GM23338 (cell line): ENCODE measurements around the gene SLC4A9. TPM values are rescaled to one million over a fixed set of nuclear protein-coding genes. Genes with fewer than 3 reads are reported as not detected.

ENCODE experiments used
- ATAC-seq: fragments of 200-7000 bp; cut with Tn5 transposase; 3 replicates; pipeline ENCODE4 v1.9.1; 2020
- DNase-seq: peaks from one replicate; pipeline ENCODE4 v3.0.0-alpha.2; 2015; ENCODE audit warnings: low spot score
- H2AFZ ChIP-seq: fragments of 200-600 bp; sonication (generic); 2 replicates; pipeline ENCODE4 v1.8.0; 2016; ENCODE audit warnings: antibody characterized with exemption, mild to moderate bottlenecking, moderate library complexity
- H3F3A ChIP-seq: fragments of 200-600 bp; sonication (generic); replicated peaks from 2 replicates; pipeline ENCODE4 v1.8.0; 2017; ENCODE audit warnings: antibody characterized with exemption, mixed run types, low read depth
- H3K27ac ChIP-seq: fragments of 200-600 bp; sonication (generic); 2 replicates; pipeline ENCODE4 v1.6.1; 2016; ENCODE audit warnings: low read depth
- H3K27me3 ChIP-seq: fragments of 200-600 bp; sonication (generic); 2 replicates; pipeline ENCODE4 v1.8.0; 2016; ENCODE audit warnings: mild to moderate bottlenecking, mixed run types, moderate library complexity; ENCODE audit not compliant: insufficient read depth
- H3K36me3 ChIP-seq: fragments of 200-600 bp; sonication (generic); 2 replicates; pipeline ENCODE4 v1.8.0; 2016; ENCODE audit warnings: mild to moderate bottlenecking; ENCODE audit not compliant: insufficient read depth
- H3K4me1 ChIP-seq: fragments of 200-600 bp; sonication (generic); 2 replicates; pipeline ENCODE4 v1.8.0; 2016; ENCODE audit warnings: mild to moderate bottlenecking, moderate library complexity; ENCODE audit not compliant: insufficient read depth
- H3K4me2 ChIP-seq: fragments of 200-600 bp; sonication (generic); 2 replicates; pipeline ENCODE4 v1.7.1; 2017; ENCODE audit warnings: mixed run types
- H3K4me3 ChIP-seq: fragments of 200-600 bp; sonication (generic); 2 replicates; pipeline ENCODE4 v1.6.1; 2016; ENCODE audit warnings: mixed run types
- H3K79me2 ChIP-seq: fragments of 200-600 bp; sonication (generic); replicated peaks from 2 replicates; pipeline ENCODE4 v1.8.0; 2017; ENCODE audit warnings: mild to moderate bottlenecking; ENCODE audit not compliant: insufficient read depth
- H3K9me2 ChIP-seq: fragments of 200-600 bp; sonication (generic); 2 replicates; pipeline ENCODE4 v1.8.0; 2017; ENCODE audit not compliant: insufficient read depth
- H4K20me1 ChIP-seq: fragments of 200-600 bp; sonication (generic); replicated peaks from 2 replicates; pipeline ENCODE4 v1.8.0; 2017; ENCODE audit warnings: mild to moderate bottlenecking; ENCODE audit not compliant: insufficient read depth
- H3K27ac Mint-ChIP-seq: 2 replicates; pipeline ENCODE4 v1.8.0; 2020; ENCODE audit warnings: inconsistent platforms, mild to moderate bottlenecking, moderate library complexity, mixed read lengths
- H3K27me3 Mint-ChIP-seq: 3 replicates; pipeline ENCODE4 v1.8.0; 2022; ENCODE audit warnings: low read depth, mild to moderate bottlenecking, moderate library complexity, mixed read lengths, inconsistent platforms; ENCODE audit not compliant: insufficient read depth, poor library complexity
- H3K36me3 Mint-ChIP-seq: 3 replicates; pipeline ENCODE4 v1.8.0; 2021; ENCODE audit warnings: low read depth, mild to moderate bottlenecking, inconsistent platforms, moderate library complexity, mixed read lengths
- H3K4me1 Mint-ChIP-seq: 3 replicates; pipeline ENCODE4 v1.8.0; 2020; ENCODE audit warnings: mild to moderate bottlenecking, inconsistent platforms, mixed read lengths
- H3K4me3 Mint-ChIP-seq: 3 replicates; pipeline ENCODE4 v1.8.0; 2021; ENCODE audit warnings: moderate library complexity, mild to moderate bottlenecking, inconsistent platforms, mixed read lengths
- H3K9me3 Mint-ChIP-seq: 3 replicates; pipeline ENCODE4 v1.8.0; 2020; ENCODE audit warnings: moderate library complexity, mild to moderate bottlenecking, inconsistent platforms, mixed read lengths
- CREB1 ChIP-seq: fragments of 250-450 bp; sonication (Bioruptor Pico); IDR thresholded peaks from 2 replicates; pipeline ENCODE4 v1.5.0; 2020; ENCODE audit warnings: low read depth, mild to moderate bottlenecking, moderate library complexity
- EZH2 ChIP-seq: fragments of 200-600 bp; sonication (generic); IDR thresholded peaks from one replicate; pipeline ENCODE4 v1.8.0; 2017; ENCODE audit warnings: antibody characterized with exemption, mild to moderate bottlenecking, low read depth; ENCODE audit not compliant: unreplicated experiment
- EZH2phosphoT487 ChIP-seq: fragments of 200-600 bp; sonication (generic); IDR thresholded peaks from one replicate; pipeline ENCODE4 v1.8.1; 2018; ENCODE audit warnings: antibody characterized with exemption; ENCODE audit not compliant: unreplicated experiment
- JUNB ChIP-seq: IDR thresholded peaks from one replicate; pipeline ENCODE4 v1.6.1; 2016; ENCODE audit warnings: antibody characterized with exemption; ENCODE audit not compliant: unreplicated experiment
- NANOG ChIP-seq: IDR thresholded peaks from 2 replicates; pipeline ENCODE4 v1.6.1; 2016; ENCODE audit warnings: antibody characterized with exemption, borderline replicate concordance
- POLR2AphosphoS5 ChIP-seq: IDR thresholded peaks from 2 replicates; pipeline ENCODE4 v1.6.1; 2016; ENCODE audit warnings: antibody characterized with exemption, low read depth
- REST ChIP-seq: IDR thresholded peaks from one replicate; pipeline ENCODE4 v1.6.1; 2018; ENCODE audit warnings: antibody characterized with exemption; ENCODE audit not compliant: unreplicated experiment
- STAT1 ChIP-seq: IDR thresholded peaks from one replicate; pipeline ENCODE4 v1.6.1; 2016; ENCODE audit warnings: antibody characterized with exemption; ENCODE audit not compliant: unreplicated experiment
- ZNF114 ChIP-seq: fragments of 250-450 bp; sonication (Bioruptor Pico); IDR thresholded peaks from 2 replicates; pipeline ENCODE4 v1.5.0; 2020; ENCODE audit warnings: mild to moderate bottlenecking, moderate library complexity
- ZNF331 ChIP-seq: fragments of 250-450 bp; sonication (Bioruptor Pico); IDR thresholded peaks from 2 replicates; pipeline ENCODE4 v1.5.0; 2020; ENCODE audit warnings: low read depth, mild to moderate bottlenecking, moderate library complexity
- polyA plus RNA-seq: library from polyadenylated mRNA; unstranded; fragments of >200 nt; fragmentation: Nextera tagmentation; extraction: Ambion mirVana; gene quantifications from 2 replicates; pipeline ENCODE4 v1.2.1, GENCODE V29; 2016
- total RNA-seq: library from RNA; depleted of rRNA; stranded (reverse); fragments of >200 nt; shearing (Covaris generic); gene quantifications from 2 replicates; pipeline ENCODE4 v1.2.3, GENCODE V29; 2014
- TF ChIP-seq, protein P1 (sequence below), 2 experiments: fragments of 200-600 bp in 1 of 2; sonication (generic) in 1 of 2; conservative IDR thresholded peaks; 2 replicates each; pipeline versions ENCODE4 v1.5.1 to v1.6.1; 2016 to 2017; ENCODE audit warnings: antibody characterized with exemption in 2 of 2, low read depth in 2 of 2, mild to moderate bottlenecking in 2 of 2, moderate library complexity in 1 of 2
- TF ChIP-seq, protein P2 (sequence below): fragments of 250-450 bp; sonication (Bioruptor Pico); IDR thresholded peaks from 2 replicates; pipeline ENCODE4 v1.5.0; 2020; ENCODE audit warnings: mild to moderate bottlenecking, moderate library complexity
- TF ChIP-seq, protein P3 (sequence below): IDR thresholded peaks from 2 replicates; pipeline ENCODE4 v1.6.1; 2016; ENCODE audit warnings: antibody characterized with exemption

SLC4A9 gene
- total and polyA plus RNA-seq, 2 experiments from 2014 or later, result 0.08 TPM; not detected in 1

DNA sequence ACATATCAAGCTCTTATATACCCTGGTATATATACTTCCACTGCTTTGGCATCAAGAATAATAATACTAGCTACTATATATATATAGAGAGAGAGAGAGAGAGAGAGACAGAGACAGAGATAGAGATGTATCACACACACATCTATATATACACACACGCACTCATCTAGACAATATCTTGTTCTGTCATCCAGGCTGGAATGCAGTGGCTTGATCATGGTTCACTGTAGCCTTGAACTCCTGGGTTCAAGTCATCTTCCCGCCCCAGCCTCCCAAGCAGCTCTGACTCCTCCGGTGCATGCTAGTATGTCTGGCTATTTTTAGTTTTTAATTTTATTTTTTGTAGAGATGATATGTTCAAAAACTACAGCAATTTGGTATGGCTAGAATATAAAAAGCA lies 64.1 kb downstream of the SLC4A9 start:
- Histone ChIP-seq H3F3A (no peaks in the 10 kb centered on the region), H4K20me1 (peaks cover 55% of the 10 kb centered on the region), H3K27me3 (no peaks in the 10 kb centered on the region), H2AFZ (no peak overlapping the region), H3K79me2 (peaks cover 83% of the 10 kb centered on the region), H3K27ac (no peak overlapping the region), H3K4me3 (no peak overlapping the region), H3K36me3 (no peaks in the 10 kb centered on the region), H3K9me2 (no peaks in the 10 kb centered on the region), H3K4me2 (no peak overlapping the region), H3K4me1 (0 out of 2 replicates have a peak, but pooled peaks cover 4% of the 10 kb centered on the region)
- Mint-ChIP-seq H3K4me1 (peaks cover 17% of the 10 kb centered on the region), H3K9me3 (peaks cover 18% of the 10 kb centered on the region; the same call in 2 of the 3 replicates), H3K36me3 (peaks cover 29% of the 10 kb centered on the region; the same call in 2 of the 3 replicates), H3K27me3 (no peaks in the 10 kb centered on the region), H3K4me3 (no peak overlapping the region), H3K27ac (no peak overlapping the region)
- ATAC-seq (no peak), DNase-seq (no peak)
- TF ChIP-seq, protein P1, sequence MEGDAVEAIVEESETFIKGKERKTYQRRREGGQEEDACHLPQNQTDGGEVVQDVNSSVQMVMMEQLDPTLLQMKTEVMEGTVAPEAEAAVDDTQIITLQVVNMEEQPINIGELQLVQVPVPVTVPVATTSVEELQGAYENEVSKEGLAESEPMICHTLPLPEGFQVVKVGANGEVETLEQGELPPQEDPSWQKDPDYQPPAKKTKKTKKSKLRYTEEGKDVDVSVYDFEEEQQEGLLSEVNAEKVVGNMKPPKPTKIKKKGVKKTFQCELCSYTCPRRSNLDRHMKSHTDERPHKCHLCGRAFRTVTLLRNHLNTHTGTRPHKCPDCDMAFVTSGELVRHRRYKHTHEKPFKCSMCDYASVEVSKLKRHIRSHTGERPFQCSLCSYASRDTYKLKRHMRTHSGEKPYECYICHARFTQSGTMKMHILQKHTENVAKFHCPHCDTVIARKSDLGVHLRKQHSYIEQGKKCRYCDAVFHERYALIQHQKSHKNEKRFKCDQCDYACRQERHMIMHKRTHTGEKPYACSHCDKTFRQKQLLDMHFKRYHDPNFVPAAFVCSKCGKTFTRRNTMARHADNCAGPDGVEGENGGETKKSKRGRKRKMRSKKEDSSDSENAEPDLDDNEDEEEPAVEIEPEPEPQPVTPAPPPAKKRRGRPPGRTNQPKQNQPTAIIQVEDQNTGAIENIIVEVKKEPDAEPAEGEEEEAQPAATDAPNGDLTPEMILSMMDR (conservative IDR thresholded peaks at IDR 0.05; ENCODE audit: low read depth in 2 of 2), result no peak
- TF ChIP-seq REST, result no peak
- TF ChIP-seq STAT1, result no peak
- TF ChIP-seq, protein P2, sequence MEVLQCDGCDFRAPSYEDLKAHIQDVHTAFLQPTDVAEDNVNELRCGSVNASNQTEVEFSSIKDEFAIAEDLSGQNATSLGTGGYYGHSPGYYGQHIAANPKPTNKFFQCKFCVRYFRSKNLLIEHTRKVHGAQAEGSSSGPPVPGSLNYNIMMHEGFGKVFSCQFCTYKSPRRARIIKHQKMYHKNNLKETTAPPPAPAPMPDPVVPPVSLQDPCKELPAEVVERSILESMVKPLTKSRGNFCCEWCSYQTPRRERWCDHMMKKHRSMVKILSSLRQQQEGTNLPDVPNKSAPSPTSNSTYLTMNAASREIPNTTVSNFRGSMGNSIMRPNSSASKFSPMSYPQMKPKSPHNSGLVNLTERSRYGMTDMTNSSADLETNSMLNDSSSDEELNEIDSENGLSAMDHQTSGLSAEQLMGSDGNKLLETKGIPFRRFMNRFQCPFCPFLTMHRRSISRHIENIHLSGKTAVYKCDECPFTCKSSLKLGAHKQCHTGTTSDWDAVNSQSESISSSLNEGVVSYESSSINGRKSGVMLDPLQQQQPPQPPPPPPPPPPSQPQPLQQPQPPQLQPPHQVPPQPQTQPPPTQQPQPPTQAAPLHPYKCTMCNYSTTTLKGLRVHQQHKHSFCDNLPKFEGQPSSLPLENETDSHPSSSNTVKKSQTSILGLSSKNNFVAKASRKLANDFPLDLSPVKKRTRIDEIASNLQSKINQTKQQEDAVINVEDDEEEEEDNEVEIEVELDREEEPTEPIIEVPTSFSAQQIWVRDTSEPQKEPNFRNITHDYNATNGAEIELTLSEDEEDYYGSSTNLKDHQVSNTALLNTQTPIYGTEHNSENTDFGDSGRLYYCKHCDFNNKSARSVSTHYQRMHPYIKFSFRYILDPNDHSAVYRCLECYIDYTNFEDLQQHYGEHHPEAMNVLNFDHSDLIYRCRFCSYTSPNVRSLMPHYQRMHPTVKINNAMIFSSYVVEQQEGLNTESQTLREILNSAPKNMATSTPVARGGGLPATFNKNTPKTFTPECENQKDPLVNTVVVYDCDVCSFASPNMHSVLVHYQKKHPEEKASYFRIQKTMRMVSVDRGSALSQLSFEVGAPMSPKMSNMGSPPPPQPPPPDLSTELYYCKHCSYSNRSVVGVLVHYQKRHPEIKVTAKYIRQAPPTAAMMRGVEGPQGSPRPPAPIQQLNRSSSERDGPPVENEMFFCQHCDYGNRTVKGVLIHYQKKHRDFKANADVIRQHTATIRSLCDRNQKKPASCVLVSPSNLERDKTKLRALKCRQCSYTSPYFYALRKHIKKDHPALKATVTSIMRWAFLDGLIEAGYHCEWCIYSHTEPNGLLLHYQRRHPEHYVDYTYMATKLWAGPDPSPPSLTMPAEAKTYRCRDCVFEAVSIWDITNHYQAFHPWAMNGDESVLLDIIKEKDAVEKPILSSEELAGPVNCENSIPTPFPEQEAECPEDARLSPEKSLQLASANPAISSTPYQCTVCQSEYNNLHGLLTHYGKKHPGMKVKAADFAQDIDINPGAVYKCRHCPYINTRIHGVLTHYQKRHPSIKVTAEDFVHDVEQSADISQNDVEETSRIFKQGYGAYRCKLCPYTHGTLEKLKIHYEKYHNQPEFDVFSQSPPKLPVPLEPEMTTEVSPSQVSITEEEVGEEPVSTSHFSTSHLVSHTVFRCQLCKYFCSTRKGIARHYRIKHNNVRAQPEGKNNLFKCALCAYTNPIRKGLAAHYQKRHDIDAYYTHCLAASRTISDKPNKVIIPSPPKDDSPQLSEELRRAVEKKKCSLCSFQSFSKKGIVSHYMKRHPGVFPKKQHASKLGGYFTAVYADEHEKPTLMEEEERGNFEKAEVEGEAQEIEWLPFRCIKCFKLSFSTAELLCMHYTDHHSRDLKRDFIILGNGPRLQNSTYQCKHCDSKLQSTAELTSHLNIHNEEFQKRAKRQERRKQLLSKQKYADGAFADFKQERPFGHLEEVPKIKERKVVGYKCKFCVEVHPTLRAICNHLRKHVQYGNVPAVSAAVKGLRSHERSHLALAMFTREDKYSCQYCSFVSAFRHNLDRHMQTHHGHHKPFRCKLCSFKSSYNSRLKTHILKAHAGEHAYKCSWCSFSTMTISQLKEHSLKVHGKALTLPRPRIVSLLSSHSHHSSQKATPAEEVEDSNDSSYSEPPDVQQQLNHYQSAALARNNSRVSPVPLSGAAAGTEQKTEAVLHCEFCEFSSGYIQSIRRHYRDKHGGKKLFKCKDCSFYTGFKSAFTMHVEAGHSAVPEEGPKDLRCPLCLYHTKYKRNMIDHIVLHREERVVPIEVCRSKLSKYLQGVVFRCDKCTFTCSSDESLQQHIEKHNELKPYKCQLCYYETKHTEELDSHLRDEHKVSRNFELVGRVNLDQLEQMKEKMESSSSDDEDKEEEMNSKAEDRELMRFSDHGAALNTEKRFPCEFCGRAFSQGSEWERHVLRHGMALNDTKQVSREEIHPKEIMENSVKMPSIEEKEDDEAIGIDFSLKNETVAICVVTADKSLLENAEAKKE (CRISPR knock-in tag), result no peak
- no peak for TF ChIP-seq EZH2
- TF ChIP-seq CREB1 (CRISPR knock-in tag), result no peak
- TF ChIP-seq JUNB, result no peak
- TF ChIP-seq ZNF114, result no peak
- no peak for TF ChIP-seq NANOG
- TF ChIP-seq EZH2phosphoT487, result no peak
- TF ChIP-seq ZNF331 (CRISPR knock-in tag), result no peak
- TF ChIP-seq, protein P3, sequence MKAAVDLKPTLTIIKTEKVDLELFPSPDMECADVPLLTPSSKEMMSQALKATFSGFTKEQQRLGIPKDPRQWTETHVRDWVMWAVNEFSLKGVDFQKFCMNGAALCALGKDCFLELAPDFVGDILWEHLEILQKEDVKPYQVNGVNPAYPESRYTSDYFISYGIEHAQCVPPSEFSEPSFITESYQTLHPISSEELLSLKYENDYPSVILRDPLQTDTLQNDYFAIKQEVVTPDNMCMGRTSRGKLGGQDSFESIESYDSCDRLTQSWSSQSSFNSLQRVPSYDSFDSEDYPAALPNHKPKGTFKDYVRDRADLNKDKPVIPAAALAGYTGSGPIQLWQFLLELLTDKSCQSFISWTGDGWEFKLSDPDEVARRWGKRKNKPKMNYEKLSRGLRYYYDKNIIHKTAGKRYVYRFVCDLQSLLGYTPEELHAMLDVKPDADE, result no peak
- no peak for TF ChIP-seq POLR2AphosphoS5
